Esophagus (tissue), 2 donors: ENCODE data around the gene GAS2L2. TPM values are rescaled to one million over a fixed set of nuclear protein-coding genes. Genes with fewer than 3 reads are reported as not detected.
A peak's percentile ranks its signal among the peaks of the same experiment; 100 is the strongest.

Experiments used
- H3K27ac ChIP-seq, 2 donors: one replicate each; pipeline ENCODE4 v1.5.1; 2013; ENCODE audit warnings: low read depth in 2 of 2, mild to moderate bottlenecking in 2 of 2, inconsistent platforms in 1 of 2, low read length in 1 of 2, moderate library complexity in 1 of 2
- H3K27me3 ChIP-seq, 2 donors: one replicate each; pipeline ENCODE4 v1.6.1; 2013; ENCODE audit warnings: low read length in 2 of 2, control low read depth in 1 of 2, mild to moderate bottlenecking in 1 of 2; ENCODE audit not compliant: insufficient read depth in 2 of 2, control insufficient read depth in 1 of 2
- H3K36me3 ChIP-seq, 2 donors: one replicate each; pipeline ENCODE4 v1.6.1; 2013; ENCODE audit warnings: low read length in 1 of 2; ENCODE audit not compliant: control insufficient read depth in 2 of 2, insufficient read depth in 2 of 2
- H3K4me1 ChIP-seq, 2 donors: one replicate each; pipeline ENCODE4 v1.6.1; 2013; ENCODE audit warnings: low read length in 1 of 2; ENCODE audit not compliant: control insufficient read depth in 2 of 2, insufficient read depth in 2 of 2
- H3K4me3 ChIP-seq, 2 donors: one replicate each; pipeline ENCODE4 v1.5.1; 2013; ENCODE audit warnings: low read length in 2 of 2, mild to moderate bottlenecking in 2 of 2, low read depth in 1 of 2, moderate library complexity in 1 of 2
- H3K9me3 ChIP-seq, 2 donors: one replicate each; pipeline ENCODE4 v1.6.1; 2013; ENCODE audit warnings: mild to moderate bottlenecking in 2 of 2, low read depth in 1 of 2, low read length in 1 of 2, moderate library complexity in 1 of 2; ENCODE audit not compliant: control insufficient read depth in 2 of 2, insufficient read depth in 1 of 2
- WGBS, 2 donors: extraction: QIAGEN DNeasy Blood & Tissue Kit; methylation state at CpG; one replicate each; pipeline ENCODE4 v1.1.7; 2013; 5-methylcytosine and 5-hydroxymethylcytosine counted together
- polyA plus RNA-seq, 2 donors: library from polyadenylated mRNA; stranded (reverse); fragments of 200-250 nt; gene quantifications; one replicate each; pipeline ENCODE4 v1.2.3, GENCODE V29; 2013
- donor health status: healthy with polysubstance abuse.
- donor health status: Bipolar disorder and iron deficiency.

Gene GAS2L2
- polyA plus RNA-seq, 2 donors = 0.01 to 0.08 TPM

GRCh38 chr17:35774499-35774898 is 21.5 kb upstream of the GAS2L2 start:
- Histone ChIP-seq H3K4me1 (peaks cover 4 to 14% of the 10 kb centered on the region in 2 donors), H3K4me3 (no peak overlapping the region), H3K36me3 (peaks cover 0 to 2% of the 10 kb centered on the region in 2 donors), H3K27me3 (no peaks in the 10 kb centered on the region), H3K9me3 (peaks cover 0 to 2% of the 10 kb centered on the region in 2 donors), H3K27ac (peak overlapping the region; percentile 70 to 87)
- WGBS, 2 donors = 35 to 39% methylated on average over 4 to 5 of the region's 5 CpGs

GRCh38 chr17:35773679-35774425 is 20.8 kb upstream of the GAS2L2 start:
- Histone ChIP-seq H3K4me3 (no peak overlapping the region), H3K9me3 (peaks cover 0 to 2% of the 10 kb centered on the region in 2 donors), H3K36me3 (peaks cover 0 to 2% of the 10 kb centered on the region in 2 donors), H3K4me1 (peaks cover 4 to 13% of the 10 kb centered on the region in 2 donors), H3K27ac (peak overlapping the region; percentile 70 to 87), H3K27me3 (no peaks in the 10 kb centered on the region)
- 35 to 51% methylated on average over 10 of the region's 10 CpGs for WGBS, 2 donors

- Histone ChIP-seq H3K4me1 (peaks cover 4 to 12% of the 10 kb centered on the region in 2 donors), H3K4me3 (no peak overlapping the region), H3K27ac (peak overlapping the region in 1 of 2 donors; percentile 87), H3K27me3 (no peaks in the 10 kb centered on the region), H3K9me3 (peaks cover 0 to 2% of the 10 kb centered on the region in 2 donors), H3K36me3 (peaks cover 0 to 2% of the 10 kb centered on the region in 2 donors)
- 79 to 82% methylated on average over 20 of the region's 20 CpGs for WGBS, 2 donors
Observed at GRCh38 chr17:35773129-35773528, 20.1 kb upstream of the GAS2L2 start.

- WGBS, 2 donors = 94 to 96% methylated on average over 48 of the region's 48 CpGs
- Histone ChIP-seq H3K27me3 (no peaks in the 10 kb centered on the region), H3K36me3 (no peaks in the 10 kb centered on the region), H3K4me1 (peaks cover 2 to 12% of the 10 kb centered on the region in 2 donors), H3K9me3 (peaks cover 0 to 2% of the 10 kb centered on the region in 2 donors), H3K4me3 (no peak overlapping the region), H3K27ac (no peak overlapping the region)
Observed at GRCh38 chr17:35769895-35770486, 17.0 kb upstream of the GAS2L2 start.

- no peak overlapping the region for H3K4me3 ChIP-seq
- H3K9me3 ChIP-seq = peaks cover 0 to 2% of the 10 kb centered on the region in 2 donors
- H3K36me3 ChIP-seq = no peaks in the 10 kb centered on the region
- H3K27ac ChIP-seq = no peak overlapping the region
- 88 to 95% methylated on average over 2 of the region's 2 CpGs for WGBS, 2 donors
- peaks cover 5 to 8% of the 10 kb centered on the region in 2 donors for H3K4me1 ChIP-seq
- no peaks in the 10 kb centered on the region for H3K27me3 ChIP-seq
Observed at GRCh38 chr17:35768797-35769196, 15.8 kb upstream of the GAS2L2 start.

- H3K4me3 ChIP-seq = no peak overlapping the region
- H3K9me3 ChIP-seq = peaks cover 0 to 2% of the 10 kb centered on the region in 2 donors
- no peaks in the 10 kb centered on the region for H3K27me3 ChIP-seq
- H3K4me1 ChIP-seq = peaks cover 5 to 6% of the 10 kb centered on the region in 2 donors
- no peaks in the 10 kb centered on the region for H3K36me3 ChIP-seq
- WGBS, 2 donors = 40 to 43% methylated on average over 7 of the region's 7 CpGs
- H3K27ac ChIP-seq = no peak overlapping the region
Observed at GRCh38 chr17:35766903-35767510, 14.0 kb upstream of the GAS2L2 start.

GRCh38 chr17:35766489-35766877 is 13.4 kb upstream of the GAS2L2 start:
- no peaks in the 10 kb centered on the region for H3K27me3 ChIP-seq
- 90 to 92% methylated on average over 23 to 24 of the region's 24 CpGs for WGBS, 2 donors

GRCh38 chr17:35765756-35766488 is 12.9 kb upstream of the GAS2L2 start:
- no peaks in the 10 kb centered on the region for H3K27me3 ChIP-seq
- H3K4me1 ChIP-seq = peaks cover 5 to 6% of the 10 kb centered on the region in 2 donors
- H3K36me3 ChIP-seq = no peaks in the 10 kb centered on the region
- no peak overlapping the region for H3K27ac ChIP-seq
- 82 to 83% methylated on average over 8 of the region's 8 CpGs for WGBS, 2 donors
- H3K9me3 ChIP-seq = peaks cover 0 to 2% of the 10 kb centered on the region in 2 donors
- no peak overlapping the region for H3K4me3 ChIP-seq

More at GRCh38 chr17:35766489-35766877, 13.4 kb upstream of the GAS2L2 start:
- H3K36me3 ChIP-seq = no peaks in the 10 kb centered on the region
- peaks cover 5 to 6% of the 10 kb centered on the region in 2 donors for H3K4me1 ChIP-seq
- no peak overlapping the region for H3K4me3 ChIP-seq
- no peak overlapping the region for H3K27ac ChIP-seq
- H3K9me3 ChIP-seq = peaks cover 0 to 2% of the 10 kb centered on the region in 2 donors

GRCh38 chr17:35765086-35765710 is 12.2 kb upstream of the GAS2L2 start:
- Histone ChIP-seq H3K27ac (no peak overlapping the region), H3K27me3 (no peaks in the 10 kb centered on the region), H3K4me3 (no peak overlapping the region), H3K4me1 (peaks cover 5 to 6% of the 10 kb centered on the region in 2 donors), H3K36me3 (no peaks in the 10 kb centered on the region), H3K9me3 (peaks cover 0 to 2% of the 10 kb centered on the region in 2 donors)
- 63 to 67% methylated on average over 11 of the region's 11 CpGs for WGBS, 2 donors
